GF-D8 (cell line): ENCODE data around the gene AJAP1.

Experiments
- DNase-seq: peaks from one replicate; lab custom pipeline; 2025; lab: John Stamatoyannopoulos, UW

Gene AJAP1

DNA sequence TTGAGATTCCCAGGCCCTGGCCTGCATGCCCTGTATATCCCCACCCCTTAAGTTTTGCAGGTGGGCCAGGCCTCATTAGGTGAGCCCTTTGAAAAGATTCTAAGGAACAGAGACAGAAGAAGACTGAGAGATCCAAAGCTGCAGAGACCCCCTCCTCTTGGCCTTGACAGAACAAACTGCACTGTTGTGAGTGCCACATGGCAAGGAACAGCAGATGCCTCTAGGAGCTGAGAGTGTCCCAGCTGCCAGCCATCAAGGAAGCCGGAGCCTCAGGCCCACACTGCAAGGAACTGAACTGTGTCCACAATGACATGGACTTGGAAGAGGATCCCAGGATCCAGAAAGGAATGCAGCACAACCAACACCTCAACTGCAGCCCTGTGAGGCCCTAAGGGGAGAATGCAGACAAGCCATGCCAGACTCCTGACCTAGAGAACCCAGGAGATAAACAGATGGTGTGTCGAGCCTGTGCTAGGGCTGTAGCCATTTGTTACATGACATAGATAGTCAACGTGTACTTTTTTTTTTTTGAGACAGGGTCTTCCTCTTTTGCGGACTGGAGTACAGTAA lies 182.7 kb downstream of the AJAP1 start:
- DNase-seq = no peak

DNA sequence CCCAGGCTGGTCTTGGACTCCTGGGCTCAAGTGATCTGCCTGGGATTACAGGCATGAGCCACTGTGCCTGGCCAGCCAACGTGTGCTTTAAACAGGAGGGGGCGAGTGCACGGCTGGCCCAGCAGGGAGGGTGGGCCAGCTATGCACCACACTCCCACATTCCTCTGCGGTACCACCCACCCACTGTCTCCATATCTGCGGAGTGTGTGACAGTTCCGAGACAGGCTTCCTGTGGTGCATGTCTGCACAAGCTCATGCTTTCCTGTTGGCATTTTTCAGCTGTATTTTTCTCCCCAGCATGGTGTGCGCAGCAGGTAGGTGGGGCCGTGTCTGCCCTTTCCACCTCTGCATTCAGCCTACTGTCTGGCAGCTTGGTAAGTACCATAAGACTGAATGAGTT lies 183.3 kb downstream of the AJAP1 start:
- DNase-seq = no peak

GRCh38 chr1:4838231-4838630 lies 183.8 kb downstream of the AJAP1 start:
- no peak for DNase-seq
